Measurements from ENCODE around the gene XYLB. TPM values are rescaled to one million over a fixed set of nuclear protein-coding genes. Genes with fewer than 3 reads are reported as not detected.

XYLB gene
- total and polyA plus RNA-seq, 2 experiments from 2014 or later, result 0.36 to 0.97 TPM

DNA sequence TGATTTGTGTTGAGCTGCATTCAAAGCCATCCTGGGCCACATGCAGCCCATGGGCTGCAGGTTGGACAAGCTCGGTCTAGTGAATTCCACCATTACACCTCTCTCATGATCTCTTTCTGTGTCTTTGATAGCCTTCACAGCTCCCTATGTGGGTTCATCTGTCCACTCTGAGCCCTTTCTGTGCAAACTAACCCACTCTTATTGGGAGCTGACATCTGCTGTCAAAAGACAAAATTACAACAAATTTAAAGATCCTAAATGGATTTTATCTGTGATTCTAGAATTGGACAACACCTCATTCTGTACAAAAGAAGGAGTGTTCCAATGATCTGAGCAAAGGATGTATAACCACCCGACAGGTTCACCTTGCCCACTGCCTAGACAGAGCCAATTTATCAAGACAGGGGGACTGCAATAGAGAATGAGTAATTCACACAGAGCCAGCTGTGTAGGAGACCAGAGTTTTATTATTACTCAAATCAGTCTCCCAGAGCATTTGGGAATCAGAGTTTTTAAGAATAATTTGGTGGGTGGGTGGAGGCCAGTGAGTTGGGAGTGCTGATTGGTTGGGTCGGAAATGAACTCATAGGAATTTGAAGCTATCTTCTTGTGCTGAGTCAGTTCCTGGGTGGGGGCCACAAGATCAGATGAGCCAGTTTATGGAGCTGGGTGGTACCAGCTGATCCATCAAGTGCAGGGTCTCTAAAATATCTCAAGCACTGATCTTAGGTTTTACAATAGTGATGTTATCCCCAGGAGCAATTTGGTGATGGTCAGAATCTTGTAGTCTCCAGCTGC, 2.6 kb upstream of the XYLB start:
- Histone ChIP-seq H3K27me3 (no peaks in the 10 kb centered on the region), H3K4me3 (no peak overlapping the region), H3K9me3 (ENCODE audit: low read depth) (no peaks in the 10 kb centered on the region), H3K27ac (no peak overlapping the region), H3K4me1 (ENCODE audit: low read depth) (no peaks in the 10 kb centered on the region), H3K36me3 (no peaks in the 10 kb centered on the region)
- DNase-seq (ENCODE audit: low read depth in 1 of 2, low spot score in 1 of 2), result peak in 1 of 2 donors; percentile 30
- TF ChIP-seq, protein P1, sequence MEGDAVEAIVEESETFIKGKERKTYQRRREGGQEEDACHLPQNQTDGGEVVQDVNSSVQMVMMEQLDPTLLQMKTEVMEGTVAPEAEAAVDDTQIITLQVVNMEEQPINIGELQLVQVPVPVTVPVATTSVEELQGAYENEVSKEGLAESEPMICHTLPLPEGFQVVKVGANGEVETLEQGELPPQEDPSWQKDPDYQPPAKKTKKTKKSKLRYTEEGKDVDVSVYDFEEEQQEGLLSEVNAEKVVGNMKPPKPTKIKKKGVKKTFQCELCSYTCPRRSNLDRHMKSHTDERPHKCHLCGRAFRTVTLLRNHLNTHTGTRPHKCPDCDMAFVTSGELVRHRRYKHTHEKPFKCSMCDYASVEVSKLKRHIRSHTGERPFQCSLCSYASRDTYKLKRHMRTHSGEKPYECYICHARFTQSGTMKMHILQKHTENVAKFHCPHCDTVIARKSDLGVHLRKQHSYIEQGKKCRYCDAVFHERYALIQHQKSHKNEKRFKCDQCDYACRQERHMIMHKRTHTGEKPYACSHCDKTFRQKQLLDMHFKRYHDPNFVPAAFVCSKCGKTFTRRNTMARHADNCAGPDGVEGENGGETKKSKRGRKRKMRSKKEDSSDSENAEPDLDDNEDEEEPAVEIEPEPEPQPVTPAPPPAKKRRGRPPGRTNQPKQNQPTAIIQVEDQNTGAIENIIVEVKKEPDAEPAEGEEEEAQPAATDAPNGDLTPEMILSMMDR (IDR thresholded peaks at IDR 0.05; ENCODE audit: low read depth, low read length), result peak; percentile 16

DNA sequence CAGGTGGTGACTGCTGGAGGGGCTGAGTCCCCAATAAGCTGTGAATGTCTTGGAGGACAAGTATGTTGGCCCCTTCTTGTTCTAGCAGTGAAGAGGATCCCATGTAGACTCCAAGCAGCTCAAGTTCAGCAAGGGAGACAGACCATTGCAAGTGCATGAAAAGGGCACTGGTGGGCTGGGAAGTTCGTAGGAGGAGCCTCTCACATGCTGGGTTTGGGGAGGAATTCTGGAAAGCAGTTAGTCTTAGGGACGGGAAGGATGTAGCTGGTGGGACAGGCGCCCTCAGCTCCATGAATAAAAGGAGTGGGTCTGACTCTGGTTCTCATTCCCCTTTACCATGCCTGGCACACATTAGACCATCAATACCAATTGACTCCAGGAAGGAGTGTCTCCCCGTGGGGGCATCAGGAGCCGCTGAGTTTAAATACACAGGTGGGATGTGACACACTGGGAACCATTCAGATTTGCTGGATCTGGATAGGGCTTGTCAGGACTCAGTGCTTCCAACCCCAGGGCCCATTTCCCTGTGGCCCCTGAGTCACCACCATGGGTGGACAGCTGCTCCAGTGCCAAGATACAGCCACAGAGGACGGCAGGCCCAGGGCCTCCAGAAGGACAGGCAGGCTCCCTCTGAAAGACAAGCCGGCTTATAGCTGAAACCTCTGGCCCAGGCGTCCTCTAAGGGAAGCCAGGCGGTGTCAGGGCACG, 552 bp upstream of the XYLB start:
- Histone ChIP-seq H3K4me1 (ENCODE audit: low read depth) (no peaks in the 10 kb centered on the region), H3K27ac (no peak overlapping the region), H3K4me3 (no peak overlapping the region), H3K27me3 (no peaks in the 10 kb centered on the region), H3K36me3 (no peaks in the 10 kb centered on the region), H3K9me3 (ENCODE audit: low read depth) (no peaks in the 10 kb centered on the region)
- TF ChIP-seq, protein P1 (IDR thresholded peaks at IDR 0.05; ENCODE audit: low read depth, low read length), result no peak
- DNase-seq (ENCODE audit: low read depth in 1 of 2, low spot score in 1 of 2), result no peak

DNA sequence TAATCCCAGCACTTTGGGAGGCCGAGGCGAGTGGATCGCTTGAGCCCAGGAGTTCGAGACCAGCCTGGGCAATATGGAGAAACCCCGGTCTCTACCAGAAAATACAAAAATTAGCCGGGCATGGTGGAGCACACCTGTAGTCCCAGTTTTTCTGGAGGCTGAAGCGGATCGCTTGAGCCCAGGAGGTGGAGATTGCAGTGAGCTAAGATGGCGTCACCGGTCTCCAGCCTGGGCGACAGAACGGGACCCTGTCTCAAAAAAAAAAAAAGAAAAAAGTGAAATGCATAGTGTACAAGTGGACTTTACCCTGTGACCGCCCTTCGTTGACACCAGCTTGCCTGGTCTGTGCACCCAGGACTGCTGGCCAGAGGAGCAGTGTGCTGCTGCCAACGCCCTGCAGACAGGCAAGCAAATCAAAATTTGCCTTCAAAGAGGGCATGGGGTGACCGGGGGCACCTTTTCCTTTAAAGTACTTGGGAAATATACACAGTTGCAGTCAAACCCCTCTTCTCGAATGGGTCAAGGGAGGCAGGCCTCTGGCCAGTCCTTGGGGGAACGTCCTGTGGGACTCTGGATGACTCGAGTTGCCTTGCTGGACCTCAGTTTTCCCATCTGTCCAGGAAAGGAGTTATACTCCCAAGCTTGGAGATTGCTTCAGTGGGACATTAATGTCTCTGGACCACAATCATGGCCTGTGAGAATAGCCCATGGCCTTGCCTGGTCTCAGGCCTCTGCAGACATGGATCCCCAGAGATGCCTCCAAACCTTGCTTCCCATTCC, 1.0 kb downstream of the XYLB start:
- H3K9me3 ChIP-seq (ENCODE audit: low read depth), result no peaks in the 10 kb centered on the region

DNA sequence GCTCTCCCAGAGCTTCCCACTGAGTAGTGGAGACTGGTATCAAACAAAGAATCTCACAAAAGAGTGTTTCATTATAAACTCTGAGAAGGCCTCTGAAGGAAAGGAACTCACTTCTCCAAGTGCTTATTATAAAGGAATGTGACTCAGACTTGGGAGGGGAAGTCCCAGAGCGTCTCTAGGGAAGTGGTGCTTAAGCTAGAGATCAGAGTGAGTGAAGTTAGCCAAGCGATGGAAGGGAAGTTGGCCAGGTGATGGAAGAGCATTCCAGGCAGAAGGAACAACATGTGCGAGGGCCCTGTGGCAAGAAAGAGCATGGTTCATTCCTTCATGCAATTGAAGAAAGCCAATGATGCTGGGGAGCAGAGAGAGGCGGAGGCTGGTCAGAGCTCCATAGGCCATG, 2.3 kb downstream of the XYLB start:
- TF ChIP-seq, protein P1 (IDR thresholded peaks at IDR 0.05; ENCODE audit: low read depth, low read length), result no peak
- peak in 1 of 2 donors; percentile 47 for DNase-seq (ENCODE audit: low read depth in 1 of 2, low spot score in 1 of 2)
- H3K4me1 ChIP-seq (ENCODE audit: low read depth), result no peaks in the 10 kb centered on the region
- no peak overlapping the region for H3K27ac ChIP-seq
- H3K36me3 ChIP-seq, result no peaks in the 10 kb centered on the region
- no peak overlapping the region for H3K4me3 ChIP-seq
- H3K27me3 ChIP-seq, result no peaks in the 10 kb centered on the region
- H3K9me3 ChIP-seq (ENCODE audit: low read depth), result no peaks in the 10 kb centered on the region

More for the DNA sequence above, 1.0 kb downstream of the XYLB start:
- DNase-seq (ENCODE audit: low read depth in 1 of 2, low spot score in 1 of 2), result no peak
- TF ChIP-seq, protein P1 (IDR thresholded peaks at IDR 0.05; ENCODE audit: low read depth, low read length), result no peak
- Histone ChIP-seq H3K4me1 (ENCODE audit: low read depth) (no peaks in the 10 kb centered on the region), H3K27me3 (no peaks in the 10 kb centered on the region), H3K4me3 (no peak overlapping the region), H3K27ac (no peak overlapping the region), H3K36me3 (no peaks in the 10 kb centered on the region)

DNA sequence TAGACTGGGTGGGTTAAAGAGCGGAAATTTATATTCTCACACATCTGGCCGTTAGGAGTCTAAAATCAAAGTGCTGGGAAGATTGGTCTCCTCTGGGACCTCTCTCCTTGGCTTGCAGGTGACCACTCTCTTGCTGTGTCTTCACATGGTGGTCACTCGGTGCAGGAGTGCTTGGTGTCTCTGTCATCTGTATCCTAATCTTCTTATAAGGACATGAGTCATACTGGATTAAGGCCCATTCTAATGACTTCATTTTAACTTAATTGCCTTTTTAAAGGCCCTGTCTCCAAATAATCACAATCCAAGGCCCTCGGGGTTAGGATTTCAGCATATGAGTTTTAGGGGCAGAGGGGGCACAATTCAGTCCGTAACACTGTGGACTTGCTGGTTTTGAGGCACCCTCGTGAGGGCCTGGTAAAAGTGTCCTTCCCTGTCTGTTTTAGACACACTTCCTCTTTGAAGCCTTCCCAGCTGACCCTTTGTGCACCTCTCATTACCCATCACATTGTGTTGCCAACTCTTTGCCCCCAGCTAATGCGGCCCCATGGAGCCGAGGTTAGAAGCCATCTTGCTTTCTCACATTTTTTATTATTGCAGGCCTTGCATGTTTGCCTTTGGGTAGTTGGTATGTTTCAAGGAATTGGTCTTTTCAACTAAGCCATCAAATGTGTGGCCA, 3.2 kb downstream of the XYLB start:
- DNase-seq (ENCODE audit: low read depth in 1 of 2, low spot score in 1 of 2), result no peak
- TF ChIP-seq, protein P1 (IDR thresholded peaks at IDR 0.05; ENCODE audit: low read depth, low read length), result no peak
- H3K36me3 ChIP-seq, result no peaks in the 10 kb centered on the region
- H3K4me3 ChIP-seq, result no peak overlapping the region
- H3K27me3 ChIP-seq, result no peaks in the 10 kb centered on the region
- no peaks in the 10 kb centered on the region for H3K9me3 ChIP-seq (ENCODE audit: low read depth)
- H3K4me1 ChIP-seq (ENCODE audit: low read depth), result no peaks in the 10 kb centered on the region
- no peak overlapping the region for H3K27ac ChIP-seq
